Measurements from ENCODE around the gene NPPB.

- TF ChIP-seq CTCF (IDR thresholded peaks at IDR 0.05) (no peak), ZMAT4 (CRISPR knock-in tag; IDR thresholded peaks at IDR 0.05) (no peak), NR2C2 (CRISPR knock-in tag; IDR thresholded peaks at IDR 0.05) (no peak), JUN (CRISPR knock-in tag; IDR thresholded peaks at IDR 0.05) (no peak), JAZF1 (CRISPR knock-in tag; IDR thresholded peaks at IDR 0.05) (no peak), TCF7 (CRISPR knock-in tag; IDR thresholded peaks at IDR 0.05; ENCODE audit: low read depth) (no peak), NFE2L1 (CRISPR knock-in tag; IDR thresholded peaks at IDR 0.05) (no peak), ZNF396 (CRISPR knock-in tag; IDR thresholded peaks at IDR 0.05; ENCODE audit: borderline replicate concordance) (no peak), ATF2 (CRISPR knock-in tag; IDR thresholded peaks at IDR 0.05; ENCODE audit: borderline replicate concordance, low read depth) (no peak), FOXP1 (CRISPR knock-in tag; IDR thresholded peaks at IDR 0.05; ENCODE audit: borderline replicate concordance) (no peak)
These were observed 23.1 kb upstream of the NPPB start for GRCh38 chr1:11881749-11882441.

Measured in WTC11 (cell line).